ENCODE data around the gene KRT85.
"Not testable (repeated sequence)": the region's sequence is repeated elsewhere in the genome, so short reads cannot be mapped to it uniquely, and the experiment has no call there.

The KRT85 gene

DNA sequence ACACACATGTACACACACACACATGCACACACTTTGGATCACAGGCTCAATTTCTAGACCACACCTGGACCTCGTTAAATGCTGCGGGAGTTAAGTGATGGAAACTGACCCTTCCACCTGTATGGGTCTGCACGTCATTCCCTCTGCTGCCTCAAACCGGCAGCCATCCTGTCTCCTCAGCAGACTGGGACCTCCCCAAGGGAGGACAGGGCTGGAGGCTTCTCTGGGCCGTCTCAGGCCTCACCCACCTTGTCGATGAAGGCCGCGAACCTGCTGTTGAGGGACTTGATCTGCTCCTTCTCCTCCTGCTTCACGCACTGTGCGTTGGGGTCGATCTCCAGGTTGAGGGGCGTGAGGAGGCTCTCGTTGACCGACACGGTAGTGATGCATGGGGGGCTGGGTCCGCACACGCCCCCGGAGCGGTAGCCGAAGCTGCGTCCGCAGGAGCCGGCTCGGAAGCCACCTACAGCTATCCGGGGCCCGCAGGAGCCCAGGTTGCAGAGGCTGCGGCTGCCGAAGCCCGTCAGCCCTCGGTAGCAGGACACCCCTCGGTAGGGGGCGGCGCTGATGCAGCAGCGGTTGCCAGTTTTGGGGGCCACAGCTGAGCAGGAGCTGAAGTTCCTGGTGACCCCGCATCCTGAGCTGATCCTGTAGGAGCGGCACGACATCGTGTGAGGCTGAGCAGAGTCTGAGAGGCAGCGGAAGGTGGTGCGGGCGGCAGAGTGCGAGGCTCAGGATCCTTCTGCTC lies at the start of gene KRT85:
Gene KRT85 (minus strand): TSS at position 744 of the 748 bp plus-strand sequence. CDS start 76 bp downstream, at position 668.
- no peak for DNase-seq

DNA sequence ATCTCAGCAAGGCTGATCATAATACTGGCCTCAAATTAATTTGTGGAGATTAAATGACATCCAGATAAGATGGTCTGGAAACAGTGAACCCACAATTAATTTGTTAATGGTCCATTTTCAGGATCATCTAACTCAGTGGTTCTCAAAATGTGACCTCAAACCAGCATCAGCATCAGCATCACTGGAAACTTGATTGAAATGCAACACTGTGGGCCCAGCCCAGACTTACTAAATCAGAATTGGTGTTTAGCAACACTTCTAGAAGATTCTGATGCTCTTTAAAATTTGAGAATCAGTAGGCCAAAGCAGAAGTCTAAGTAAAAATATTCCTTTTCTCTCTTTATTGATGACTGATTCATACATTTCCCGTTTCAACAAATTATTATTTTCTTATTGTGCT lies 49.5 kb upstream of the KRT85 start:
- no peak for DNase-seq

DNA sequence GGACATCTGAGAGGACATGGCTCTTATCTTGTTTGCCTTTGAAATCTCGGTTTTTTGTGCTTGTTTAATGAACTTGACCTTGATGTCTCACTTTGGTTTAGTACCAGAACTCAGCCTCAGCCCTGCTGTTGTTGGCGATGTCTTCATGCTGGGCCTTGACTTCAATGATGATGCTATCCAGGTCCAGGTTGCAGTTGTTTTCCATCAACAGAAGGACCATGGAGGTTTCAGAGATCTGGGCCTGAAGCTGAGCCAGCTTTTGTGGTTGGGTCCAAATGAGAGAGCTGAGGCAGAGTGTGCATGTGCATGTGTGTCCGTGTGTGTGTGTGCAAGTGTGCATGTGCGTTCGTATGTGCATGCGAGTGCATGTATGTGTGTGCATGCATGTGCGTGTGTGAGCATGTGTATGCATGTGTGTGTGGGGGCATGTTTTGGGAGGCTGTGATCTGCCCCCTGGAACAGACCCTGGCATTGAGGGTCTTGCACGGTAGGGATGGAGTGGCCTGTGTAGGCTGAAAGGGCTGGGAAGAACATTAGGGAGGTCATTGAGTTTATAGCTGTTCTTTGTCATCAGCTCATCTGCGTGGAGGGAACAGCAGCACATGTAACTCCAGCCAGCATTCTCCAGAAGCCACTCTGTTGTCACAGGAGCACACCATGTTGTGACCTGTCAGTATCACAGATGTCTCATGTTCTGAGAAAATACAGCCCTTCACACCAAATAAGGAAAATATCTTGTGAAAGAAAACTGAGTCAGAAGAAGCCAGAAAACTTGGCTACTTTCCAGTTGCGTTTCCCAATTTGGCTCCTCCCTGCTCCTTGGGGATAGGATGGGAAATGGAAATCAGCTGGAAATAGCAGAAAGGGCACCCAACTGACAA lies 48.8 kb upstream of the KRT85 start:
- no peak for DNase-seq

DNA sequence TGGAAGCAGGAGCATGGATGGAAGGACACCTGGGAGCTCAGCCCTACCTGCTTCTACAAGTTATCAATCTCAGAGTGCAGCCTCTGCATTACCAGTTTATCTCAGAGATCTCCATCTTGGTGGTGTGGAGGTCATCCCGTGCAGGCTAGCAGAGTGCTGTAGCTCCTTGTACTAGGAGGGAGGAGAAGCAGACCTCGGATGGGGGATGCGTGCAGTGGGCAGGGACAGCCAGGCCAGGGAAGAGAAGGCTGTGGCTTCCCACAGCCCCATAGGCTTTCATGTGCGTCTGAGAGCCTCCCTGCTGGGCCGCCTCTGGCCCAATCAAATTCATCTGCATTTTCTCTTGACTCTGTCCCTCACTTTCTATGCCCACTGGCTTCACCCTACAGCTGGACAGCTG lies 47.7 kb upstream of the KRT85 start:
- DNase-seq, result no peak

DNA sequence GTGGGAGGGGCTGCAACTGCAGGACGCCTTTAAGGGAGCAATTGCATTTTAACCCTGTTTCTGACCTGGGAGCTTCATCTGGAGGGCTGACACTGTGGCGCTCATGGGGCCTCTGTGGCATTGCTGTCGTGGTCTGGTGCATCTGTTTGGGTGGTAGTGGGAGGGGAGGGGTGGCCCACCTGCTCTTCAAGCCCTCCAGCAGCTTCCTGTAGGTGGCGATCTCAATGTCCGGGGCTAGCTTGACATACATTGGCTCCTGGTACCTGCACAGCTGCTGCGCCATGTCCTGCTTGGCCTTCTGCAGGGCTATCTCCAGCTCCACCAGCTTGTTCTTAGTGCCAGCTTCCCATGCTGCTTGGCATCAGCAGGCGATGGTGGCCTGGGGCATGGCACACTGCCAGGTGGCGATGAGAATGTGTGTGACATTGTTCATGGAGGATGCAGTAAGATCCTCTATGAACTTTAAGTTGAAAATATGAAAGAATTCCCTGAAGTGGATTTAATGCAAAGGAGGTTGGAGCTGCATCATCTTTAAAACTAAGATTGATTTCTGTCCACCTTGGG lies 46.6 kb upstream of the KRT85 start:
- DNase-seq, result no peak

DNA sequence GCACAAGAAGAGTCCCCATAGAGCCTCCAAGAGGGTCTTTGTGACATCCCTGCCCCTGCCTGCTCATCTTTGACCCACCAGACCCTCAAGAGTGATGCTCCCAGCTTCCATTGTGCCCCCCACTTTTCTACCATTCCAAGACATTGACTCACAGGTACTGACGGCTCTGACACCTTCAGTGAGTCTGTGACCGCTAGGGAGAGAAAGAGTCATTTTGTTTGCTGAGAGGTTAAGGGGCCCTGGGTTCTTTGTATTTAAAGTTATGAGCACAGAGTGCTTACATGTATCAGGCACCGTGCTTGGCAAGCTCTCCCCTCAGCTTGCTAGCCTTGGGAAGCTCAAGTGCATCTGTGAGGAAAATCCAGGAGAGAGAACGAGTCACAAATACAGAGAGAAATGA lies 45.9 kb upstream of the KRT85 start:
- no peak for DNase-seq

DNA sequence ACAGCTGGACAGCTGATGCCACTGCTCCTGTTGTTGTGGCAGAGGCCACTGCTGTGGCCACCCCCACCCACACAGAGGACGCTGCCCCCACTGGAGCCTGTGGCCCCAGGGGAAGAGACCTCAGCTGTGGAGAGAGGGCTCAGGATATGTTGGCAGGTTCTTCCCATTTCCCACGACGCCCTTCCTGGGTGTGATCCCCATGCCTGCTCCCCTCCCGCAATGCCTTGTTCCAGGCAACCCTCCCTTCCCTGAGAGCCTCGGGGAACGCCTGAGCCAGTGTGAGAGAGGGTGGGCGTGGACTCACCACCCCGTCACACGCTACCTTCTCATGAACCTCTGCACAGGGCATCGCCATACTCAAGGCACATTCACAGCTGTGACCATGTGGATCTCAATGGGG lies 44.5 kb upstream of the KRT85 start:
- DNase-seq, result no peak

DNA sequence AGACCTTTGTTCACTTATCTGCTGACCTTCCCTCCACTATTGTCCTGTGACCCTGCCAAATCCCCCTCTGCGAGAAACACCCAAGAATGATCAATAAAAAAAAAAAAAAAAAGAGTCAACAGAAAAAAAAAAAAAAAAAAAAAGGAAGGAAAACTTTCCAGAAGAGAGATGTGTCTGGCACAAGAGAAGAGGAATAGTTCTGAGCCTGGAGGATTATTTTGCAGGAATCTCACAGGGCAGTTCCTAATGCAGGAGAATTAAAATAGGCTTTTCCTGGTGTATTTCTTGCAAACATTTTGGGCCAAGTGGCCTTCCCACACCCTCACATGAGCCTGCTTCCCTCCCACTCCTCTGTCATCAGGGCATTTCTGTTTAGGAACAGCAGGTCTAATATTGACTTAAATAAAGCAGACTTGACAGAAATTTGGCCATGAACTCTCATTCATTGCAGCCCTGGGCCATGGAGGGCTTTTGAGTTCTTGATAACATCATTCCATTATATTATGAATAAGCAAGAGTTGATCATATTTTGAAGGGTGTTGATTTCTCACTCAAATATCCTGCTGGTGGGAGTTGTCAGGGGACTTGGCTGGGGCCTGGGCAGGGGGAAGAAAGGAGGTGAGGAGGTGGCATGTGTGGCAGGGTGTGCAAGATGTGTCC lies 43.4 kb upstream of the KRT85 start:
- DNase-seq, result not testable (repeated sequence)

DNA sequence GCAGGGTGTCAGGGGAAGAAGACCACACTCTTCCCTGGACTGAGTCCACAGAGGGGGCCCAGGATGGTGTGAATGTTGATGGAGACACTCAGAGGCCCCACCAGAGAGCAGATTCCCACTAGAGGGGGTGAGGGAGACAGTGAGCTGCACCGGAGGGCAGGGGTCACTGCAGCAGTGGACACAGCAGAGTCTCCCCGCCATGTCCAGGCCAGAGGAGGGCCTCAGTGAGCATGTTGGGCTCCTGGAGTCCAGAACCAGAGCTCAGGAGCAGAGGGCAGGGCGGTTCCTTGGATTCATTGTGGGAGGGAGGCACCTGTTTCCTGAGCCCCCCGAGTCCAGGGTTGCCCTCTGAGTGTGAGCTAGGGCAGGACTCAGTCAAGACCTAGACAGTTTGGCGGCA lies 40.6 kb upstream of the KRT85 start:
- no peak for DNase-seq

DNA sequence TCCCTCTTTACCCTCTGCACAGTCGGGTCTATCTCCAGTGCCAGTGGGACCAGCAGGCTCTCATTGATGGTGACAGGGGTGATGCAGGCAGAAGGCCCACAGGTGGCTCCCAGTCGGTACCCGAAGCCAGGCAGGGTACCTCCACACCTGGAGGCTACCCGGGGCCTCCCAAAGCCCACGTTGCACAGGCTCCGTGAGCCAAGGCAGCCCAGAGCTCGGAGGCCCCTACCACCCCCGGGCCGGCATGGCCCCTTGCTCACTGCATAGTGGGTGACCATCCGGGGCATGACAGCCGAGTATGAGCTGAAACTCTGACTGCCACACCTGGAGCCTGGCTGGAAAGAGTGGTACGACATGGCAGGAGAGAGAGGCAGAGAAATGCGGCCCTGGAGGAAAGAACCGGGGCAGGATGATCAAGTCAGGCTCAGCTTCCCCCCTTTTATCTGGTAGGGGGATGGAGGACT lies 38.7 kb upstream of the KRT85 start, which contains the start of gene KRT82:
Gene KRT82 (minus strand): TSS at position 414 of the 464 bp plus-strand sequence. CDS start 58 bp downstream, at position 356.
- no peak for DNase-seq

DNA sequence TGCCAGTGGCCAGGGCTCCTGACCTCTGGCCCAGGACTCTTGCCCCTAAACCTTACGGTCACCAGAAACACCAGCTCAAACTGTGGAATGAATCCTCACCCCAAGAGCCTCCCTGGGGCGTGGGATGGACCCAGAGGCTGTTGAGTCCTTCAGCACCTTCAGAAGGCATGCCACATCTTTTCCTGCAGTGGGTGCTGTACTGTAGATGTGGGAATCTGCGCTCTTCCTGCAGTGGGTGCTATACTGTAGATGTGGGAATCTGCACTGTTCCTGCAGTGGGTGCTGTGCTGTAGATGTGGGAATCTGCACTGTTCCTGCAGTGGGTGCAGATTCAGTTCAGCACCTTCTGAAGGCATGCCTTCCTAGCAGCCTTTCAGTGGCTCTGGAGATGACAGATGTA lies 37.7 kb upstream of the KRT85 start:
- no peak for DNase-seq

DNA sequence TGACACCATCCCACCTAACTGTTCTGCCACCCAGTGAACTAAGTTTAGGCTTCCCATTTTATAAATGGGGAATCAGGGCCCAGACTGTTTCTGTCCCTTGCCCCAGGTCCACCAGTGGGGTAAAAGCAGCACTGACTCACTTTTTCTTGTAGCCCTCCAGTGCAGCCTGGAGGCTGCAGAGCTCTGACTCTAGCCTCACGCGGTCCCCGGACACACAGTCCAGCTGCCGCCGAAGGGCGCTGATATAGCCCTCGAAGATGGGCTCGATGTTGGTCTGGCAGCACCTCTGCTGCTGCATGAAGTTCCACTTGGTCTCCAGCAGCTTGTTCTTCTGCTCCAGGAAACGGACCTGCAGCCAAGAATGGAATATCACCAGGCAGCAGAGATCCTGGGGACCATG lies 36.3 kb upstream of the KRT85 start:
- DNase-seq, result no peak

DNA sequence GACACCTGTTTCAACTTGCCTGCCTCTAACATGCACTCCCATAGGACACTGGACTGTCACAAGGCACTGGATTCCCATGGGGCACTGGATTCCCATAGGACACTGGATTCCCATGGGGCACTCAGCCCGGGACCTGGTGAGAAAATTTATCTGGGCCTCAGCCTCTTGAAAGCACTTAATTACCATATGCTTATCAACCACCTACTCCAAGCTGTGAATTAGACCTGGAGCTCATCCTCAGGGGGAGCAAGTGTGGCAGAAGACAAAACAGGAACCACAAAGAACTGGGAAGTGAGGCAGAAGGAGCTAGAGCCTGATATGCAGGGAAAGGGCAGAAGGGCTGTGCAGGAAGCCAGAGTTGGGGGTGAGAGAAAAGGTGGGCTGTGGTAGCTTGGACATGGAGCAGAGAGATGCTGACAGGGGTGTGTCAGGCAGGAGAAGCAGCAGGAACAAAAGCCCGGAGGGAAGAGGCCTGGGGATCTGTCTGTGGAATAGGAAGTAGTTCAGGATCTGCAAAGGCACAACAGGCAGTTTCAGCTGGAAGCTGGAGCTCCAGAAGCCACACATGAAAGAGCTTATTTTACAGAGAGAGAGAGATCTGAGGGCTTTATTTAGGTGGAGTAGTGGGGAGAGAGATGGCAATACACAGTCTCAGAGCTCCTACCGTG lies 35.7 kb upstream of the KRT85 start:
- no peak for DNase-seq

DNA sequence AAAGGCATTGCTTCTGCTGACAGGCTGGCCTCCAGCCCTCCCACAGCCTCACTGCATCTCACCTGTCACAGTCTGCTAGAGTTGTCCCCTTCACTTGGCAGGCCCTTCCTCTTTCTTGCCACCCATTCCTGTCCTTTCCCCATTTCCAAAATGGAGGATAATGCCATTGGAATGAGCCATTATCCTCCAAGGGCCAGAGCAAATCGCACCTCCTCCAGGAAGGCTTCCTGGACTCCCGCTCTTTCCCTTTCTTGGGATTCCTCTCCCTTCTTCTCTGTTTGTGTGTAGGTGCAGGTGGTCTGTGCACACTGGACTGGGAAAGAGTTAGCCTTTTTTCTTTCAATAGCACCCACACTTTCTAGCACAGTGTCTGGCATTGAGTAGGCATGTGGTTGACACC lies 35.1 kb upstream of the KRT85 start:
- DNase-seq, result no peak

DNA sequence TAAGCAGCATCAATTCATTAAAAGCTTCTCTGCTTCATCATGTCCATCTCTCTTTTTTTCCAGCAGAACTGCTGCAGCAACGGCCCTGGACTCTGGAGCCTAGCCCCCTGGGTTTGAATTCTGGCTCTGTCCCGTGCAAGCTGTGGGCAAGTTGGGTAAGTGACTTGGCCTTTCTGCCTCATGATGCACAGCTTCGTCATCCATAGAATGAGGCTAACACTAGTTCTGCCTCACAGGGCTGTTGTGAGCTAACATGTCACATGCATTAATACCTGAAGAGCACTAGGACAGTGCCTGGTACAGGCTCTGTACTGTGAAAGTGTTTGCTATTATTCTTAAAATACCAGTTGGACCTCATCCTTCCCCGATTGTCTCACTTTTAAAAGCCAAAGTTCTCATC lies 34.6 kb upstream of the KRT85 start:
- no peak for DNase-seq

DNA sequence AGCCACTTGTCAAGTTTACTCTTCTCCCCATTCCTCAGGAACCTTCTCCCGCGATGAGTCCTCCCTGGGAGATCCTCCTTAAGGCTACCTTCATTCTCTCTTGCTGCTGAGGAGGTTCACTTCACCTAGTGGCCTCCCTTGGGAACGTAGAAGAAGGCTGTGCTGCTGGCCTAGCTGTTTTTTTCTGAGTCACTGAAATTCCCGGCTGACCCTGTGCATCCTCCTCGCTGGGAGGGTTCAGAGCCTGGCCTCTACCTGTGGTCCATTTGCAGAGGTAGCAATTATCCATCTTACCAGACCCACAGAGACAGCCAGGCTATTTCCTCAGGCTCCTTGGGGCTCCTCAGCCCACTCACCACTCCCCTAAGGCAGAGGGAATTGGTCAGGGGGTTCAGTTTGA lies 34.2 kb upstream of the KRT85 start:
- no peak for DNase-seq

DNA sequence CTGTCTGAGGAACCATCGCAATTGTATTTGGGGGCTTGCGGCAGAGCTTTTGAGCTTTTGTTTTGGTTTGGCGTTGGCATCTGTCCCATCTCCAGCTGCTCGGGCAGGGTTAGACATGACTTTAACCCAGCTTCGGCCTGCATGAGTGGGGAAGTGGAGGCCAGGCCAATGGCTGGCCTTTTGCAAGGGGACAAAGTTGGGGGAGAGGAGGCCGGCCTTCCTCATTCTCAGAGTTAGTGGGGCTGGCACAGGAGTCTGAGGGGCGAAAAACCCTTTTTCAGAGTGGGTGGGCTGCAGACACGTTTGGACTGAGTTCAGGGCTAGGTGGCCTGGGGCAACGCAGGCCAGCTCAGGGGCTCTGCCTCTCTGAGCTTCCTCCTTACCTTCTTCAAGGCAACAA lies 33.6 kb upstream of the KRT85 start:
- DNase-seq, result no peak

DNA sequence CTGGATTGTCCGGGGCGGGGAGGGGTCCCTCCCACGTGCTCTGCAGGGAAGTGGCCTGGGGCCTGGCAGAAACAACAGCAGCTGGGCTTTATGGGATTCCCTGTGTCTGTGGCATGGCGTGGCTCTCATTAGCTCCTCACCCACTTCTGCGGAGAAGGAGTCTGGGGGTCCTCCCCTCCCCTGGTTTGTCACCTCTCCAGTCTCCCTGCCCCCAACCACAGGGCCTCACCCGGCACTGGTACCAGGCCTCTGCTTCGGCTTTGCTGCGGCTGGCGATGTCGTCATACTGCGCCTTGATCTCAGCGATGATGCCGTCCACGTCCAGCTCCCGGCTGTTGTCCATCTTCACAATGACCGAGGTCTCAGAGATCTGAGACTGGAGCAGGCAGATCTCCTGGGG lies 32.5 kb upstream of the KRT85 start:
- DNase-seq, result no peak

DNA sequence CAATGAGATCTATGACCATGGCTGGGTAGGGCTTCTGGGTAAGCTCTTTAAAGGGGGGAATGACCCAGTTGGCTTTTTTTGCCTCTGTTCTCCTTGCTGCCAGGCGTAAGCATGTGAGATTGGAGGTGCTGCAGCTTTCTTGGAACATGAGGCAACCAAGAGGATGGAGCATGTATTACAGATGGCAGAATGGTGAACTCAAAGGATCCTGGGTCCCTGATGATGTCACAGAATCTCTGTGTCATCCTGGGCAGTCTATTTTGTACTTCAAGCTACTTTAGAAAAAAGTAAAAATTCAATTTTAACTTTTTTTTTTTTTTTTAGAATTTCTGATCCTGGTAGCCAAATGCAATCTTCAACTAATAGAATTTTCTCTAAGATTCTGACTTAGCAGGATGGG lies 30.9 kb upstream of the KRT85 start:
- no peak for DNase-seq

DNA sequence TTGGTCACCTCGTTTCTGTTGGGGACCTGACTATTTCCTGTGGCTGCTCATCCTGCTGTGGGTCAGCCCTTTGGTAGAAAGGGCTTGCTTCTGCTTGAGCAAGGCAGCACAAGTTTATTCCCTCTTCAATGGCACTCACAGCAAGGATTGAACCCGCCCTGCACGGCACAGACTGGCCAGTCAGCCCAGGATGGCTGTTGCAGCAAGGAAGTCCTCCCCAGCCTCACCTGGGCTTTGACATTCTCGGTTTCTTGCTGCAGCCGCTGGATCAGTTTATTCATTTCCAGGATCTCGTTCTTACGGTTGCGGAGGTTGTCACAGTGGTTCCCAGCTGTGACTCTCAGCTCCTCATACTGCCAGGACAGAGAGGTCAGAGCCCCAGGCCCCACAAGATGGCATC lies 29.4 kb upstream of the KRT85 start:
- no peak for DNase-seq

DNA sequence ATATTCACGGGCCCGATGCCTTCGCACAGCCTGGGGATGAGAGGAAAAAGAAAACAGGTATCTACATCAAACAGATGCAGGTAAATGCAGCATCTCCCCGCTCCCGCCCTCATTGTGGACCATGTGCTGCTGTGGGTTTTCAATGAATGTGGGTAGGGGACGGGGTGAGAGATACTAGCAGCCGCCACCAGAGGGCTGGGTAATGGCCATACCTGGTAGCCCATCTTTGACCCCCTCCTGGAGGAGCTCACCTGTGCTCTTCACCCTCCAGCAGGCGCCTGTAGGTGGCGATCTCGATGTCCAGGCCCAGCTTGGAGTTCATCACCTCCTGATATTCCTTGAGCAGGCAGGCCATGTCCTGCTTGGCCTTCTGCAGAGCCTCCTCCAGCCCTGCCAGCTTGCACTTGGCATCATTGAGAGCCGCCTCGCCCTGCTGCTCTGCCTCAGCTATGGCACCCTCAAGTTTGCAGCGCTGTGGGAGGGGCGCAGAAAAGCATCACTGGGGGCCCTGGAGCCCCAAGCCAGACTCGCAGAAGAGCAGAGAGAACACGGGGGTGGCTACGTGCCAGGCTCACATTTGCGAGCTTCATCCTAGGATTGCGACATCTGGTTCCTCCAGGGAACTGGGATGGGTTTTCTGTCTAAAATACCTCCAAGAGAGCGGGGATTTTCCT lies 28.6 kb upstream of the KRT85 start:
- DNase-seq, result no peak

DNA sequence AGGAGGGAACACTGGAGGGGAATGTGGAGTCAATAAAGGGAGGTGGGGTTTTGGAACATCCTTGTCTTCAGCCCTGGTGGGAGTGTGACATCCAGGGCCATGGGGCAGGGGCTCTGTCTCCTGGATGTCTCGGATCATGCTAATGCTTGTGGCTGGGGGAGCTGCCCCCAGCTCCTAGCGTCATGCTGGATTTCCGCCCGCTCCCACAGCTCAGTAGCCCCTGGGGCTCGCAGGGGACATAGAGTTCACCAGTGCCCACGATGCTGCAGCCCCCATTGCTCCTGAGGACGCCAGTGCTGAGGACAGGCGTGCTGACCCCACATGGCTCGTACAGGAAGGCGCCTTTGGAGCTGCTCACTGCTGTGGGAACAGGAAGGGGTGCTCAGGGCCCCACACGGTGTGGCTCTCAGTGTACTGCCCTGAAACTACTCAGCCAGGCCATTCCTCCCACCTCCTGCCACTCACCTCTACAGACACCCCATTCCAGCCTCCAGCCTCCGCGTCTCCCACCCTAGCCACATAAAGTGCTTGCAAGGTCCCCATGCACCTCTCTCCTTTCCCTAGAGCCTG lies 27.6 kb upstream of the KRT85 start:
- no peak for DNase-seq
